ENCODE measurements around the gene NDST1.

DNA sequence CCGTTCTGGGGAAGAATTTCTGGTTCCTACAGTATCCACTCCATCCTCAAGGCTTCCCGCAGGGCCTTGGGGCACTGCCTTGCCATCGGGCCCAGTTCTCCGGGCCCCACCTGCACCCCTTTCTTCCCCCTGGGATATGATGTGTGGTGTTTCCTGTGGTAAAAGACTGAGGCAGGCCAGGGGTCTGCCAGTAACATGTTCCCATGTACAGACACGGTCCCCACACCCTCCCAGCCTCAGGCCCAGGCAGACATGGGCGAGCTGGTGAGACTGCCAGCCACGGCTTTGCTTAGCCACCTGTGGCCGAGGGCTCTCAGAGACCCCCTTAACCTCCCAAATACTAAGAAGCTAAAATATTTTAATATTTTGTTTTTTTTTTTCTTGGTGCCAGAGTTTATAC lies 46.0 kb downstream of the NDST1 start:
- TF ChIP-seq, protein P1, sequence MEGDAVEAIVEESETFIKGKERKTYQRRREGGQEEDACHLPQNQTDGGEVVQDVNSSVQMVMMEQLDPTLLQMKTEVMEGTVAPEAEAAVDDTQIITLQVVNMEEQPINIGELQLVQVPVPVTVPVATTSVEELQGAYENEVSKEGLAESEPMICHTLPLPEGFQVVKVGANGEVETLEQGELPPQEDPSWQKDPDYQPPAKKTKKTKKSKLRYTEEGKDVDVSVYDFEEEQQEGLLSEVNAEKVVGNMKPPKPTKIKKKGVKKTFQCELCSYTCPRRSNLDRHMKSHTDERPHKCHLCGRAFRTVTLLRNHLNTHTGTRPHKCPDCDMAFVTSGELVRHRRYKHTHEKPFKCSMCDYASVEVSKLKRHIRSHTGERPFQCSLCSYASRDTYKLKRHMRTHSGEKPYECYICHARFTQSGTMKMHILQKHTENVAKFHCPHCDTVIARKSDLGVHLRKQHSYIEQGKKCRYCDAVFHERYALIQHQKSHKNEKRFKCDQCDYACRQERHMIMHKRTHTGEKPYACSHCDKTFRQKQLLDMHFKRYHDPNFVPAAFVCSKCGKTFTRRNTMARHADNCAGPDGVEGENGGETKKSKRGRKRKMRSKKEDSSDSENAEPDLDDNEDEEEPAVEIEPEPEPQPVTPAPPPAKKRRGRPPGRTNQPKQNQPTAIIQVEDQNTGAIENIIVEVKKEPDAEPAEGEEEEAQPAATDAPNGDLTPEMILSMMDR (conservative IDR thresholded peaks at IDR 0.05; ENCODE audit: low read depth, low read length): no peak
- TF ChIP-seq EZH2phosphoT487 (IDR thresholded peaks at IDR 0.05; ENCODE audit: borderline replicate concordance, low read length): no peak
- no peak for TF ChIP-seq EZH2 (IDR thresholded peaks at IDR 0.05; ENCODE audit: low read length, unreplicated experiment)
